GM18520 (cell line): ENCODE data around the gene CFAP20DC.
"Not testable (repeated sequence)": the region's sequence is repeated elsewhere in the genome, so short reads cannot be mapped to it uniquely, and the experiment has no call there.

Source experiments
- ATAC-seq: cut with Tn5 transposase; IDR thresholded peaks from one replicate; pipeline ENCODE4 v1.9.1; 2021; ENCODE audit not compliant: unreplicated experiment

The CFAP20DC gene

GRCh38 chr3:58824285-58824684 lies 225.5 kb downstream of the CFAP20DC start:
- no peak for ATAC-seq

- ATAC-seq, result not testable (repeated sequence)
Observed at GRCh38 chr3:58806551-58807244, 243.1 kb downstream of the CFAP20DC start.

- ATAC-seq, result no peak
Observed at GRCh38 chr3:58804914-58805313, 244.9 kb downstream of the CFAP20DC start.

GRCh38 chr3:58801541-58801940 lies 248.3 kb downstream of the CFAP20DC start:
- no peak for ATAC-seq

GRCh38 chr3:58800940-58801339 lies 248.9 kb downstream of the CFAP20DC start:
- ATAC-seq, result no peak

GRCh38 chr3:58800032-58800431 lies 249.8 kb downstream of the CFAP20DC start:
- no peak for ATAC-seq

GRCh38 chr3:58799271-58799670 lies 250.6 kb downstream of the CFAP20DC start:
- no peak for ATAC-seq

GRCh38 chr3:58798312-58798711 lies 251.5 kb downstream of the CFAP20DC start:
- ATAC-seq, result no peak

GRCh38 chr3:58794750-58795149 lies 255.1 kb downstream of the CFAP20DC start:
- no peak for ATAC-seq

GRCh38 chr3:58793938-58794337 lies 255.9 kb downstream of the CFAP20DC start:
- ATAC-seq, result no peak

- ATAC-seq, result no peak
Observed at GRCh38 chr3:58792921-58793451, 256.8 kb downstream of the CFAP20DC start.

- no peak for ATAC-seq
Observed at GRCh38 chr3:58789385-58789784, 260.4 kb downstream of the CFAP20DC start.

- no peak for ATAC-seq
Observed at GRCh38 chr3:58784888-58785287, 264.9 kb downstream of the CFAP20DC start.

- no peak for ATAC-seq
Observed at GRCh38 chr3:58784425-58784824, 265.4 kb downstream of the CFAP20DC start.

- ATAC-seq, result no peak
Observed at GRCh38 chr3:58783845-58784244, 266.0 kb downstream of the CFAP20DC start.

- no peak for ATAC-seq
Observed at GRCh38 chr3:58779934-58780333, 269.9 kb downstream of the CFAP20DC start.

- no peak for ATAC-seq
Observed at GRCh38 chr3:58776231-58776630, 273.6 kb downstream of the CFAP20DC start.

GRCh38 chr3:58772462-58772861 lies 277.4 kb downstream of the CFAP20DC start:
- no peak for ATAC-seq

- no peak for ATAC-seq
Observed at GRCh38 chr3:58769065-58769464, 280.8 kb downstream of the CFAP20DC start.

GRCh38 chr3:58766587-58767282 lies 283.1 kb downstream of the CFAP20DC start:
- ATAC-seq, result no peak

GRCh38 chr3:58755150-58755549 lies 294.7 kb downstream of the CFAP20DC start:
- ATAC-seq, result no peak

- no peak for ATAC-seq
Observed at GRCh38 chr3:58754074-58754473, 295.8 kb downstream of the CFAP20DC start.
